Stomach (tissue), 9 donors: Measurements from ENCODE around the gene F10. TPM values are rescaled to one million over a fixed set of nuclear protein-coding genes. Genes with fewer than 3 reads are reported as not detected.
A peak's percentile ranks its signal among the peaks of the same experiment; 100 is the strongest.
"Not testable (repeated sequence)": the region's sequence is repeated elsewhere in the genome, so short reads cannot be mapped to it uniquely, and the experiment has no call there.

ENCODE experiments used
- DNase-seq, 2 donors: peaks; one replicate each; pipeline versions ENCODE4 v3.0.0 to v3.0.0-alpha.2; 2013 to 2019
- H3K27ac ChIP-seq, 5 donors: fragments of 200-600 bp in 4 of 5; sonication (generic) in 4 of 5; one replicate each; pipeline ENCODE4 v1.5.1; 2013 to 2019; ENCODE audit warnings: mild to moderate bottlenecking in 1 of 5, moderate library complexity in 1 of 5
- H3K27me3 ChIP-seq, 3 donors: fragments of 200-600 bp; sonication (generic); one replicate each; pipeline ENCODE4 v1.5.1; 2017 to 2019; ENCODE audit warnings: mixed run types in 1 of 3
- H3K36me3 ChIP-seq, 4 donors: fragments of 200-600 bp; sonication (generic); 1 replicate in 3 of 4; 2 replicates in 1 of 4; pipeline ENCODE4 v1.5.1; 2016 to 2019
- H3K4me1 ChIP-seq, 4 donors: fragments of 200-600 bp; sonication (generic); one replicate each; pipeline ENCODE4 v1.5.1; 2016 to 2019
- H3K4me3 ChIP-seq, 4 donors: fragments of 200-600 bp; sonication (generic) in 3 of 4; one replicate each; pipeline ENCODE4 v1.5.1; 2016 to 2019; ENCODE audit warnings: mild to moderate bottlenecking in 1 of 4
- H3K9me3 ChIP-seq, 4 donors: fragments of 200-600 bp; sonication (generic); one replicate each; pipeline ENCODE4 v1.5.1; 2016 to 2019
- EP300 ChIP-seq: sonication (generic); formaldehyde crosslinking; IDR thresholded peaks from one replicate; pipeline ENCODE4 v1.6.1; 2017; ENCODE audit warnings: antibody characterized with exemption
- POLR2A ChIP-seq, 4 donors: fragments of 450-650 bp; IDR thresholded peaks; one replicate each; pipeline ENCODE4 v1.6.1; 2016; ENCODE audit warnings: antibody characterized with exemption in 4 of 4, control low read depth in 2 of 4, mild to moderate bottlenecking in 1 of 4, moderate library complexity in 1 of 4
- POLR2AphosphoS5 ChIP-seq, 3 donors: sonication (generic); formaldehyde crosslinking; IDR thresholded peaks; one replicate each; pipeline ENCODE4 v1.6.1; 2016; ENCODE audit warnings: antibody characterized with exemption in 3 of 3
- WGBS, 5 donors: extraction: QIAGEN DNeasy Blood & Tissue Kit in 3 of 5; methylation state at CpG; one replicate each; pipeline versions ENCODE4 v1.1.5 to v1.1.7; 2013 to 2018; 5-methylcytosine and 5-hydroxymethylcytosine counted together
- intact Hi-C: fragments of 100-400 bp; cut with DNase I; formaldehyde crosslinking; loops from one replicate; pipeline ENCODE4 v1.15.1; 2023; ENCODE audit warnings: low total_unique reads
- polyA plus RNA-seq, 3 donors: library from polyadenylated mRNA; stranded (reverse); fragments of 200-250 nt; gene quantifications; one replicate each; pipeline ENCODE4 v1.2.3, GENCODE V29; 2013
- total RNA-seq, 5 donors: library from RNA; depleted of rRNA; stranded (reverse); fragments of >200 nt; gene quantifications; one replicate each; pipeline versions ENCODE4 v1.1.0 to v1.2.3, GENCODE V29; 2014 to 2016
- TF ChIP-seq, protein P1 (sequence below), 7 experiments: fragments of 450-650 bp in 4 of 7; fragments of 200-600 bp in 3 of 7; sonication (generic) in 3 of 7; IDR thresholded peaks; one replicate each; pipeline ENCODE4 v1.5.1; 2016 to 2019; ENCODE audit warnings: antibody characterized with exemption in 7 of 7, control low read depth in 2 of 7, mild to moderate bottlenecking in 1 of 7
- donor health status: healthy with polysubstance abuse.
- donor health status: Bipolar disorder and iron deficiency.
- donor health status: healthy.

The F10 gene
- total and polyA plus RNA-seq, 8 donors, result 0.45 to 14.9 (median 3.3) TPM; not detected in 2

GRCh38 chr13:113110852-113111315, 11.7 kb upstream of the F10 start:
- DNase-seq, result peak in 1 of 2 donors; percentile 23
- WGBS, 5 donors, result 14 to 31% (median 23%) methylated on average over 15 to 49 of the region's 49 CpGs
- no peak for TF ChIP-seq POLR2A (IDR thresholded peaks at IDR 0.05)
- TF ChIP-seq, protein P1, sequence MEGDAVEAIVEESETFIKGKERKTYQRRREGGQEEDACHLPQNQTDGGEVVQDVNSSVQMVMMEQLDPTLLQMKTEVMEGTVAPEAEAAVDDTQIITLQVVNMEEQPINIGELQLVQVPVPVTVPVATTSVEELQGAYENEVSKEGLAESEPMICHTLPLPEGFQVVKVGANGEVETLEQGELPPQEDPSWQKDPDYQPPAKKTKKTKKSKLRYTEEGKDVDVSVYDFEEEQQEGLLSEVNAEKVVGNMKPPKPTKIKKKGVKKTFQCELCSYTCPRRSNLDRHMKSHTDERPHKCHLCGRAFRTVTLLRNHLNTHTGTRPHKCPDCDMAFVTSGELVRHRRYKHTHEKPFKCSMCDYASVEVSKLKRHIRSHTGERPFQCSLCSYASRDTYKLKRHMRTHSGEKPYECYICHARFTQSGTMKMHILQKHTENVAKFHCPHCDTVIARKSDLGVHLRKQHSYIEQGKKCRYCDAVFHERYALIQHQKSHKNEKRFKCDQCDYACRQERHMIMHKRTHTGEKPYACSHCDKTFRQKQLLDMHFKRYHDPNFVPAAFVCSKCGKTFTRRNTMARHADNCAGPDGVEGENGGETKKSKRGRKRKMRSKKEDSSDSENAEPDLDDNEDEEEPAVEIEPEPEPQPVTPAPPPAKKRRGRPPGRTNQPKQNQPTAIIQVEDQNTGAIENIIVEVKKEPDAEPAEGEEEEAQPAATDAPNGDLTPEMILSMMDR (IDR thresholded peaks at IDR 0.05), result no peak
- peaks cover 16 to 49% (median 20%) of the 10 kb centered on the region in 3 donors for H3K27me3 ChIP-seq
- intact Hi-C loops, result no loop called here
- peak overlapping the region; percentile 41 to 53 (median 44) for H3K4me3 ChIP-seq
- peaks cover 14 to 21% (median 19%) of the 10 kb centered on the region in 4 donors for H3K4me1 ChIP-seq
- H3K27ac ChIP-seq, result no peak overlapping the region
- no peaks in the 10 kb centered on the region for H3K9me3 ChIP-seq
- no peaks in the 10 kb centered on the region for H3K36me3 ChIP-seq

DNA sequence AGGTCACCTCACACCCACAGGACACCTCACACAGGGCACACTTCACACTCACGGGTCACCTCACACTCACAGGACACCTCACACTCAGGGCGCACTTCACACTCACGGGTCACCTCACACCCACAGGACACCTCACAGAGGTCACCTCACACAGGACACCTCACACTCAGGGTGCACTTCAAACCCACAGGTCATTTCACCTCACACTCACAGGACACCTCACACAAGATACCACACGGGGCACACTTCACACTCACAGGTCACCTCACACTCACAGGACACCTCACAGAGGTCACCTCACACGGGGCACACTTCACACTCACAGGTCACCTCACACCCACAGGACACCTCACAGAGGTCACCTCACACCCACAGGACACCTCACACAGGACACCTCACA, 10.8 kb upstream of the F10 start:
- Histone ChIP-seq H3K27me3 (peaks cover 16 to 42% (median 20%) of the 10 kb centered on the region in 3 donors), H3K4me1 (peaks cover 14 to 20% (median 18%) of the 10 kb centered on the region in 4 donors)
- H3K4me3 ChIP-seq, DNase-seq, H3K27ac ChIP-seq, intact Hi-C loops, H3K9me3 ChIP-seq, H3K36me3 ChIP-seq: not testable (repeated sequence)
- 80 to 96% (median 84%) methylated on average over 3 to 5 of the region's 5 CpGs for WGBS, 5 donors

GRCh38 chr13:113112475-113112874, 10.1 kb upstream of the F10 start:
- H3K36me3 ChIP-seq, H3K27ac ChIP-seq, H3K9me3 ChIP-seq, H3K4me3 ChIP-seq, intact Hi-C loops, DNase-seq: not testable (repeated sequence)
- peaks cover 14 to 20% (median 18%) of the 10 kb centered on the region in 4 donors for H3K4me1 ChIP-seq
- peaks cover 16 to 40% (median 20%) of the 10 kb centered on the region in 3 donors for H3K27me3 ChIP-seq
- WGBS, 5 donors, result 50 to 77% (median 67%) methylated on average over 1 of the region's 1 CpG

DNA sequence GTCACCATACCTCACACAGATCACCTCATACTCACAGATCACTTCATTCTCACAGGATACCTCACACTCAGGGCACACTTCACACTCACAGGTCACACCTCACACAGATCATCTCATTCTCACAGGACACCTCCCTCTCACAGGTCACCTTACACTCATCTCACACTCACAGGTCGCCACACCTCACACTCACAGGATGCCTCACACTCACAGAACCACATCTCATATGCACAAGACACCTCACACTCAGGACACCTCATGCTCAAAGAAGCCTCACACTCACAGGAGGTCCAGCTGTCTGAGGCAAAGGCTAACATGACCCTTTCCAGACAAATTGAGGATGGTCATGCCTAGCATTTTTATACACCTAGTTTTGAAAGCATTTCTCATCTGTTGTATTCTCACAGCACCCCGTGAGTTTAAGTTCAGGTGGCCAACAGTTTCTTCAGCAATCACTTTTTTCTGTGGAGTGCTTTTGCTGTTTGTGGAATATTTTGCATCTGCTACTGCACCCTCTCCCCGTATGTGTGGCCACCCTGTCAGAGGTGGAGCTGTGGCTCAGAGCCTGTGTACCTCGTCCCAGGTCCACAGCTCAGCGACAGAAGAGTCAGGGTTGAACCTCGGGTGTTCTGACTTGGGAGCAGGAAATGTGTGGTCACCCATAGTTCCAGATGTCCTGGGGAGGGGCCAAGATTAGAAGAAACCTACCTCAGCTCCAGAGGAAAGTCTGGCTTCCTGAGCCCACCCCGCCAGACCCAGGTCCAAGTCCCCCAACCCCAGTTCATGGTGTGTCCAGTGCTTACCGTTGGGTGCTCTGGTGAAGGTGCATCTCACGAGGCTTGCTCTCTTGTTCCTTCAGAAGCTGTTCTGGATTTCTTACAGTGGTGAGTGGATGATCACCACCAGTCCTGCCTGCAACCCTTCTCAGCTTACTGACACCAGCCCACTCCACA, 9.4 kb upstream of the F10 start:
- intact Hi-C loops, result no loop called here
- Histone ChIP-seq H3K4me3 (no peak overlapping the region), H3K27ac (no peak overlapping the region), H3K27me3 (peaks cover 16 to 40% (median 23%) of the 10 kb centered on the region in 3 donors), H3K4me1 (peaks cover 14 to 20% (median 18%) of the 10 kb centered on the region in 4 donors), H3K9me3 (no peaks in the 10 kb centered on the region), H3K36me3 (no peaks in the 10 kb centered on the region)
- no peak for DNase-seq
- WGBS, 5 donors, result 55 to 64% (median 60%) methylated on average over 9 of the region's 9 CpGs
- TF ChIP-seq, protein P1 (IDR thresholded peaks at IDR 0.05), result no peak
- TF ChIP-seq POLR2A (IDR thresholded peaks at IDR 0.05), result no peak
- TF ChIP-seq POLR2AphosphoS5 (IDR thresholded peaks at IDR 0.05), result no peak
- no peak for TF ChIP-seq EP300

DNA sequence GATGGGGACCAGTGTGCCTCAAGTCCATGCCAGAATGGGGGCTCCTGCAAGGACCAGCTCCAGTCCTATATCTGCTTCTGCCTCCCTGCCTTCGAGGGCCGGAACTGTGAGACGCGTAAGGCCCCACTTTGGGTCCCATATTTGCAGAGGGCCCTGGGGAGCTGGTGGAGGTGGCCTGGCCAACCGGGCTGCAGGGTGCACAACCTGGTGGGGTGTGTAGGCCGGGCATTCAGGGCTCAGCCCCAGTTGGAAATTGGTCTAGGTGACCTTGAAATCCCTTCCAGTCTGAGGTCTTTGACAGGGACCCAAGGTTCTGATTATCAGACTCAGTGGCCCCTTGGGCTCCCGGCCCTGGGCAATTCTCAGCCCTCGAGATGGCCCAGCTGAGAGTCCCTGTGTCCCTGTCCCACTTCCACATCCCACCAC, 8.7 kb upstream of the F10 start:
- Histone ChIP-seq H3K4me3 (no peak overlapping the region), H3K27ac (no peak overlapping the region), H3K27me3 (peaks cover 16 to 40% (median 25%) of the 10 kb centered on the region in 3 donors), H3K9me3 (no peaks in the 10 kb centered on the region), H3K4me1 (peaks cover 14 to 20% (median 18%) of the 10 kb centered on the region in 4 donors), H3K36me3 (no peaks in the 10 kb centered on the region)
- TF ChIP-seq POLR2A (IDR thresholded peaks at IDR 0.05), result no peak
- TF ChIP-seq EP300, result no peak
- 87 to 92% (median 92%) methylated on average over 2 to 8 of the region's 8 CpGs for WGBS, 5 donors
- DNase-seq, result no peak
- intact Hi-C loops, result no loop called here
